ENCODE data around the gene MCC.

GRCh38 chr5:113505181-113505580, 16.9 kb upstream of the MCC start:
- TF ChIP-seq CTCF (IDR thresholded peaks at IDR 0.05) (no peak), EP300 (IDR thresholded peaks at IDR 0.05) (no peak), POLR2A (IDR thresholded peaks at IDR 0.05) (no peak), POLR2AphosphoS5 (IDR thresholded peaks at IDR 0.05) (no peak)

Data from upper lobe of left lung (tissue), 4 donors.